Muscle of back (tissue), 11 donors: ENCODE data around the gene ACE. TPM values are rescaled to one million over a fixed set of nuclear protein-coding genes. Genes with fewer than 3 reads are reported as not detected.
"Not testable (repeated sequence)": the region's sequence is repeated elsewhere in the genome, so short reads cannot be mapped to it uniquely, and the experiment has no call there.

ENCODE experiments used
- DNase-seq, 3 donors: peaks; one replicate each; pipeline versions ENCODE4 v3.0.0 to v3.0.0-alpha.2; 2013
- polyA plus RNA-seq, 10 donors: library from polyadenylated mRNA; unstranded; fragments of 120-200 nt; gene quantifications; one replicate each; pipeline ENCODE4 v1.2.1, GENCODE V29; 2013; ENCODE audit not compliant: insufficient read length in 10 of 10

Gene ACE
- polyA plus RNA-seq, 10 donors = 7.7 to 14.2 (median 8.8) TPM

DNA sequence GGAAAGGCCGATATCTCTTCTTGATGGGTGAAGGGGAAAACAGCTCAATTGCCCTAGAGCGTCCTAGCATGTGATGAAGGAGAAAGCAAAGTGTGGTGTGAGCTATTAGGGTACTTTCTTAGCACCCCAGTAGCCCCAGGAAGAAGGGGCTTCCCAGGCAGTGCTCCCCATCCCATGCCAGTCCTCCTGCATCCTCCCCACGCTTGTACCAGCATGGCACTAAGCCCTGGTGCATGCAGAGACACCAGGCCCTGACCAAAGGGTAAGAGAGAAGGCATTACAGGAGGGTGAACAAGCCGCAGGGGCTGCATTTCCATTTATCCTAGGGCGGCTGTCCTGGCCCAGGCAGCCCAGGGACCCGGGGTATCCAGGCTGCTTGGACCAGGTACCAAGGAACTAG lies 33.8 kb upstream of the ACE start:
- DNase-seq = no peak

GRCh38 chr17:63444457-63444856 lies 32.4 kb upstream of the ACE start:
- no peak for DNase-seq

- DNase-seq = no peak
These were observed 31.8 kb upstream of the ACE start for GRCh38 chr17:63445065-63445464.

DNA sequence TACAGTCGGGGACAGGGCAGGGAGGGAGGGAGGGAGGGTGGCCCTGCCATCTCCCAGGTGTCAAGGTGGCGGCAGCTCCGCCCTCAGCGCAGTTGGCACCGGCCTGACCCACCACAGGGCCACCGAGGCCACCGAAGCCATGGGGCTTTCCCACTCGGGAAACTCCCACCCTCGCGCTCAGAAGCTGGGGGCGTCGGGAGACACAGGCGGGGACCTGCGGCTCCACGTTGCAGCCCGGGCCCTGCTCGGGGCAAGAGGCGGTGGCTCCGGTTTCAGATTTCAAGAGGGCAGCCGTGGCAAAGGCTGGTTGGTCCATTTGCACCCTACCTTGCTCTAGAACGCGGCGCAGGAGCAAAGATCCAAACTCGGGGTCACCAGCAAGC lies 31.3 kb upstream of the ACE start:
- peak in 1 of 3 donors; percentile 58 for DNase-seq

GRCh38 chr17:63445954-63446752 lies 30.7 kb upstream of the ACE start, which contains the start of gene CYB561:
Gene CYB561 (minus strand): TSS chr17:63446306. CDS start chr17:63437547, 8,759 bp downstream.
- DNase-seq = peak in 2 of 3 donors; percentile 73 to 83

GRCh38 chr17:63446753-63447470 lies 29.9 kb upstream of the ACE start:
- DNase-seq = peak in 1 of 3 donors; percentile 77

DNA sequence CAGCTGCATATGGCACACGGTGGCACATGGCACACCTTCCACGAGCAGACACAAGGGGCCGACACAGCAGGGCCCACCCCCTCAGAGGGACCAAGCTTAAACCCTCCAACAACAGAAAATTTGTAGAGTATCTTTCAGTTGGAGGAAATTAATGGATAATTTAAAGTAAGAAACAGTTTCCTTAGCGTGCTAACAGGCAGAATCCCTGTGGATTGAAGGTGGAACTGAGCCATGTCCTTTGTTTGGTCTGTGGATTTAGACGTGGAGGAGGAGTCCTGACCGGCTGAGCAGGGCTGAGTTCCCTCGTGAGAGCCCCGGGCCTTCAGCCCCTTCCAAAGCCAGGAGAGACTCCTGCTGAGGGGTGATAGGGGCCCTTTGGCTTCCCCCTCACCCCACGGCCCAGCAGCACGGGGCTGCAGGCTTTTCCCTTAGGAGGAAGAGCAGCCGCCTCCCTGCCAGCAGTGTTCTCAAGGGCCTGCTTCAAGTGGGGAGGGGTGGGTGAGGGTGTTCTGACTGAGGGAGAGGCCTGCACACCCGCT lies 29.3 kb upstream of the ACE start:
- no peak for DNase-seq

GRCh38 chr17:63448655-63449054 lies 28.2 kb upstream of the ACE start:
- no peak for DNase-seq

GRCh38 chr17:63450551-63450950 lies 26.3 kb upstream of the ACE start:
- DNase-seq = no peak

- DNase-seq = no peak
These were observed 25.7 kb upstream of the ACE start for GRCh38 chr17:63451150-63451549.

DNA sequence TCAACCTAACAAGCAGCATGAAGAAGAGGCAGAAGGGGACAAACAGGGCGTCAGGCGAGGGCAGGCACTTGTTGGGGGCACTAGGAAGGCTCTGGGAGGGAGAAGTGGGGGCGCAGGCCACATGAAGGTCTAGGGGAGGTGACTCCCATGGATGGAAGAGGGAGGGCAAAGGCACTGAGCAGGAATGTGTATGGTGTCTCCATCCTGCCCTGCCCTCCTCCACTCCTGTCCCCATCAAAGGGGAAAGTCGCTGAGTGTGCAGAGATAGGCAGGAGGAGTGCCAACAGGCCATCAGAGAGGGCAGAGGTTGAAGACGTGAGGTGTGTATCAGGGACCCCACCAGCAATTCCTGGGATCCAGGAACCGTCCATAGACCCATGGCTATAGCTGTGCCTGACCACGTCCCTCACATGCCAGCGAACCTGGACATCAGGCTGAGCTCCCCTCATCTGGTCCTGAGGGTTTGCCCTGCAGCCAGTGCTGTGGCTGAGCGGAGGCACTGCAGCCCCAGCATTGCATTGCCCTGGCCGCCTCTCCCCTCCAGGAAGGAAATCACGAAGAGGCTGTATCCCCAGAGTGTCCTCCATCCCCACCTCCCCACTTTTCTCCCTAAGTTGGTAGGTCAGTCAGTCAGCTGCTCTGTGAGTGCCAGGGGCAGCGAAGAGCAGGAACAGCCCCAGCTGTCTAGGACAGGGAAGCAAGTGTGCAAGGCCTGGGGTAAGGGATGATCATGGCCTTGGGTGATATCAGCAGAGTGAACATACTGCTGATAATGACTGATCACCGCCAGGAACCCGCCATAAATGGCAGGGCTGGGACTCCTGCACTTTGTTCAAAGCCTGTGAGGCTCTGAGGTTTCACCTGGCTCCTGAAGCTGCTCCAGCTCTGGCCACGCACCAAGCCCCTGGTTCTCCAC lies 24.6 kb upstream of the ACE start:
- no peak for DNase-seq

DNA sequence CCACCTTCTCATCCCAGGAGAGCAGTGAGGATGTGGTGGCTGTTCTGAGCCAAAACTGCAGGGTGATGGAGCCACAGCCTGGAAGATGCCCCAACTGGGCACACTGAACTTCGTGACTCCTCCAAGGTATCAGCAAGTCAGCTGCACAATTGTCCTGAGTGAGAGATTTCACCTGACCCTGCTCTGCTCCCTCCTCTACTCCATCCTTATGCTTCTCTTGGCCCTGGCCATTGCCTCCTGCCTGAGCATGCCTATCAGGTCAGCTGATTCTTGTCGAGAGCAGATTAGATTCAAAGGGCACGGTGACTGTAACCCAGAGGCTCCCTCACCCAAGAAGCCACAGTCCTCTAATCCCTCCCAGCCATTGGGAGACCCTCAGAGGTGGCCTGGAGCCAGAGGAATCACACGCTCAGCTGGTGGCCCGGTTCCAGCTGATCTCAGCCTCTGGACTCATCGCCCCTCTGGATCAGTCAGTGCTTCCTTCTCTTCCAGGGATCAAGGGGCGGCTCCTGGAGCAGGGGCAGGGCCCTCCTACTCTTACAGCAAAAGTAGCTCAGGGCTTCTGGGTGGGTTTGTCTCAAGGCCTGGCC lies 23.8 kb upstream of the ACE start:
- no peak for DNase-seq

DNA sequence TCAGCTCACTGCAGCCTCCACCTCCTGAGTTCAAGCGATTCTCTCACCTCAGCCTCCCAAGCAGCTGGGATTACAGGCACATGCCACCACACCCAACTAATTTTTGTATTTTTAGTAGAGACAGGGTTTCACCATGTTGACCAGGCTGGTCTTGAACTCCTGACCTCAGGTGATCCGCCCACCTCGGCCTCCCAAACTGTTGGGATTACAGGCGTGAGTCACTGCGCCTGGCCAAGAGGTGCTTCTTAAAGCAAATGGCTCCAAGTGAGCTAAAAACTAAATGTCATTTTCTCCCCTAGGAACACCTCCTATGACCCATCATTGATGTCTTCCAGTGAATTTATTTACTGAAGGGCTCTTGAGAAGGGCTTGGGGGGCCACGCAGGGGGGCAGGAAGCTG lies 22.5 kb upstream of the ACE start:
- DNase-seq = not testable (repeated sequence)

DNA sequence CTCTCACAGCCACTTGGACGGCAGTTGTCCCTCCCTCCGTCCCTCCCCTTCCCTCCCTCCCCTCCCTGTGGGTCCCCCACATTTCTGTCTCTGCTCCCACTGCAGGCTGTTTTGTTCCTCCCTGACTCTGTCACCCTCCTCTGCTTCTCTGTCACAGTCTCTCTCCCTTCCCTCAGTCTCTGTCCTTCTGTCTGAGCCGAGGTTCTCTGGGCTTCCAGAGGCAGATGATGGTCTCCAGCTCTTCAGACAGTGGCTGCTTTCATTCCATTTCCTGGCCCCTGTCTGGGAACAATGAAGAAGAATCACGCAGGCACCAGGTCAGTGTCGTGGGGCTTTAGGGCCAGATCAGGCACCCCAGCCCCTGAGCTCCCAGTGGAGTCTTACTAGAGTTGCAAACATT lies 21.9 kb upstream of the ACE start:
- DNase-seq = no peak

DNA sequence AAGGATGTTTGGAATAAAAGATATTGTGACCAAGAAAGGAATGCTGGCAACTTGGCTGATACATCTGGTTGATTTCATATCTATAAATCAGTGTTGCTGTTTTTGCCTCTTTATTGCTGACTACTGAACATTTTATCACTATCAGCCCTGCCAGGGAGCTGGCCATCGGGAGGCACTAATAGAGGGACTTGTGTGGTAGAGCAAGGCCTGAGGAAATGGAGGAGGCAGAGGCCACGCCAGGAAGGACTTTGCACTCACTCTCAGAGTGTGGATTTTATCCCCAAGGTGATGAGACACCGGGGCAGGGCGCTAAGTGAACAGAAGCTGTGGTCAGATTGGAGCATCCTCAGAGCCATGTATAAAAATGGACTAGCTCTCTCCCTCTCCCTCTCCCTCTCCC lies 21.4 kb upstream of the ACE start:
- no peak for DNase-seq

DNA sequence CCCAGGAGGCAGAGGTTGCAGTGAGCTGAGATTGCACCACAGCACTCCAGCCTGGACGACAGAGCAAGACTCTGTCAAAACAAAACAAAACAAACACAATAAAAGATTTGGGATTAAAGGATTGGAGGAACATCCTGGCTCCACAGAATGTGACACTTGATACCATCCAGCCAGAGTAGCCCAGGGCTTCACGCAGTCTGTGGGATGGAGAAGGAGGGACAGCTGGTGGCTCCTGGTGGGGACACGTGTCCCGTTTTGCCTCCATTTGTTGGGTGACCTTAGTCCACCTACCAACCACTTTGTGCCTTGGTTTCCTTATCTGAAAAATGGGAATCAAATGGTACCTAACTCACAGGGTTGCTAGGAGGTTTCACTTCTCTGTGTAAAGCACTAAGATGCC lies 18.4 kb upstream of the ACE start:
- no peak for DNase-seq

- DNase-seq = no peak
These were observed 16.8 kb upstream of the ACE start for GRCh38 chr17:63460018-63460417.

DNA sequence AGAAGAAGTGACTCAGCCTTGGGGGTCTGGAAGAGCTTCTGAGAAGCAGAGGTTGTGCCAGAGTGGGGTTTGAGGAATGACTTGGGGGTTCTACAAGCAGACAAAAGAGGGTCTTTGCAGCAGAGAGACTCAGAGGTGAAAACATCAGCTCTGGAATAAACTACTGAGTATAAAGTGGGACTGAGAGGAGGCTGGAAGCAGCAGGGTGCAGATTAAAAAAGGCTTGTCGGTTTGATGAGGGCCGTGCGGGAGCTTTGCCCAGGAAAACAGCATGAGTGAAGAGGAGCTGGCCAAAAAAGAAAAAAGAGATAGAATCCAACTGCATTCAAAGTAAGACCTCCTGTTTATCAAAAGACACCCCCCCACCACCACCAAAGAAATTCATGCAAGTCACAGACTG lies 13.1 kb upstream of the ACE start:
- no peak for DNase-seq

- DNase-seq = no peak
These were observed 12.1 kb upstream of the ACE start for GRCh38 chr17:63464691-63465236.

- DNase-seq = not testable (repeated sequence)
These were observed 8.8 kb upstream of the ACE start for GRCh38 chr17:63468099-63468498.

- DNase-seq = no peak
These were observed 2.7 kb upstream of the ACE start for GRCh38 chr17:63474174-63474573.
